Measurements from ENCODE around the gene KCNG4. TPM values are rescaled to one million over a fixed set of nuclear protein-coding genes. Genes with fewer than 3 reads are reported as not detected.

KCNG4 gene
- total and polyA plus RNA-seq, 10 of the 15 experiments (the other 5 are each of a cell fraction or from before 2014, with no cell fraction given) = not detected

DNA sequence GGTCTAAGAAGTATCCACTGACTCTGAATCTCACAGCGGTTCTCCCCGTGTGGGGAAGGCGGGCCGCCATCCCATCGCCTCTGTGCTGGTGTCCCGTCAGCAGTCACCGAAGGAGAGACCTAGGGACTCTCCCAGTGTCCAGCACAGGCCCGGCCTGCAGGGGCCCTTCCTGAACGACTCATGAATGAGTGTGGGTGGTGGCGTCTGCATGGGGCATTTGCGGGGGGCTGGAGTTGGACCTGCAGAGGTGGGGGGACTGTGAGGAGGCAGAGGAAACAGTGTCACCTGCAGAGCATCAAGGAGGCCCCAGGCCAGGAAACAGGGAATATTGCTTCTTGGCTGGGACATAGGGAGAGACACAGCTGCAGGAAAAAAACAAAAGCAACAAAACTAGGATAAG, 10.3 kb downstream of the KCNG4 start (continued):
- TF ChIP-seq, protein P1, sequence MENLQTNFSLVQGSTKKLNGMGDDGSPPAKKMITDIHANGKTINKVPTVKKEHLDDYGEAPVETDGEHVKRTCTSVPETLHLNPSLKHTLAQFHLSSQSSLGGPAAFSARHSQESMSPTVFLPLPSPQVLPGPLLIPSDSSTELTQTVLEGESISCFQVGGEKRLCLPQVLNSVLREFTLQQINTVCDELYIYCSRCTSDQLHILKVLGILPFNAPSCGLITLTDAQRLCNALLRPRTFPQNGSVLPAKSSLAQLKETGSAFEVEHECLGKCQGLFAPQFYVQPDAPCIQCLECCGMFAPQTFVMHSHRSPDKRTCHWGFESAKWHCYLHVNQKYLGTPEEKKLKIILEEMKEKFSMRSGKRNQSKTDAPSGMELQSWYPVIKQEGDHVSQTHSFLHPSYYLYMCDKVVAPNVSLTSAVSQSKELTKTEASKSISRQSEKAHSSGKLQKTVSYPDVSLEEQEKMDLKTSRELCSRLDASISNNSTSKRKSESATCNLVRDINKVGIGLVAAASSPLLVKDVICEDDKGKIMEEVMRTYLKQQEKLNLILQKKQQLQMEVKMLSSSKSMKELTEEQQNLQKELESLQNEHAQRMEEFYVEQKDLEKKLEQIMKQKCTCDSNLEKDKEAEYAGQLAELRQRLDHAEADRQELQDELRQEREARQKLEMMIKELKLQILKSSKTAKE (IDR thresholded peaks at IDR 0.05; ENCODE audit: low read depth, poor library complexity, severe bottlenecking) = no peak
- no peak for TF ChIP-seq POLR2A (IDR thresholded peaks at IDR 0.05; ENCODE audit: low read depth, low read length)
- TF ChIP-seq, protein P2, sequence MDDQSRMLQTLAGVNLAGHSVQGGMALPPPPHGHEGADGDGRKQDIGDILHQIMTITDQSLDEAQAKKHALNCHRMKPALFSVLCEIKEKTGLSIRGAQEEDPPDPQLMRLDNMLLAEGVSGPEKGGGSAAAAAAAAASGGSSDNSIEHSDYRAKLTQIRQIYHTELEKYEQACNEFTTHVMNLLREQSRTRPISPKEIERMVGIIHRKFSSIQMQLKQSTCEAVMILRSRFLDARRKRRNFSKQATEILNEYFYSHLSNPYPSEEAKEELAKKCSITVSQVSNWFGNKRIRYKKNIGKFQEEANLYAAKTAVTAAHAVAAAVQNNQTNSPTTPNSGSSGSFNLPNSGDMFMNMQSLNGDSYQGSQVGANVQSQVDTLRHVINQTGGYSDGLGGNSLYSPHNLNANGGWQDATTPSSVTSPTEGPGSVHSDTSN (IDR thresholded peaks at IDR 0.05; ENCODE audit: insufficient replicate concordance, low read depth, low read length) = no peak

DNA sequence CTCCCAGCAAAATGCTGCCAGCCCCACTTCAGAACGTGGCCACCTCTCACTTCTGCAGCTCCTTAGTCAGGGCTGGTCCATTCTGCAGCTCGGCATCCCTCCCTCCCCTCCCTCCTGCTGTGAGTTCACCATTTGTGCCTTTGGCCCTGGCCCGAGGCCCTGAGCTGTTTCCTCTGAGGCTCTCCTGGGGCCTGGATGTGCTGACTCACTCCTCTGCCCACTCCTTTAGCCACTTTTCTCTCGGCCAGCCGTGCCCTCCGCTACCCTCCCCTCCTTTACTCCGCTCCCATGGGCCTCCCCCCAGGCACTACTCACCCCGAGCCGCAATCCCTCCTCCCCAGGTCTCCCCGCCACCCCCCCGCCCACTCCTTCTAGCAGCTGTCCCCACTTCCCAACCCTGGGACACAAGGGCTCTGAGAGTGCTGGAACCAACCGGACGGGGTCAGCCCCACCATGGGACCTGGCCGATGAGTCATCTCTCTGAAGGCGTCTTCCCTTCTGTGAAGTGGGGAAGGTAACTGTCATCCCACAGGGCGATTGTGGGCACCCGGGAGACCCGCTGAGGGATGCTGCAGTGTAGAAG, 11.5 kb downstream of the KCNG4 start:
- H3K4me2 ChIP-seq (ENCODE audit: control insufficient read depth, insufficient read depth) = no peak overlapping the region
- no peak overlapping the region for H3K4me3 ChIP-seq
- RAD21 ChIA-PET (ENCODE audit: unreplicated experiment) = interaction anchor here (0.8 kb wide), 1 partner anchor 15 kb away, joined by 3 read pairs; no protein-coding TSS in a partner anchor
- H3K9me3 ChIP-seq (replicated peaks; ENCODE audit: control insufficient read depth, insufficient read depth, low read length) = no peaks in the 10 kb centered on the region
- H3K9ac ChIP-seq (ENCODE audit: control insufficient read depth, insufficient read depth, low read length) = no peak overlapping the region
- no peak overlapping the region for H2AFZ ChIP-seq (ENCODE audit: control insufficient read depth, low read depth, low read length)
- no peaks in the 10 kb centered on the region for H3K79me2 ChIP-seq (ENCODE audit: control insufficient read depth, insufficient read depth, low read length)
- CTCF ChIA-PET = no interaction called here
- H3K27ac ChIP-seq (ENCODE audit: control insufficient read depth, insufficient read depth) = no peak overlapping the region
- peaks cover 0 to 5% of the 10 kb centered on the region in 2 experiments; a peak in 2 of 4 replicates for H3K27me3 ChIP-seq (replicated peaks in 1 of 2; ENCODE audit: control insufficient read depth in 2 of 2, insufficient read depth in 2 of 2, low read length in 1 of 2)
- ATAC-seq (no peak), DNase-seq (ENCODE audit: low read depth, low spot score) (no peak), FAIRE-seq (no peak)
- WGBS (ENCODE audit: insufficient coverage, insufficient replicate concordance, low lambda C conversion rate, missing lambda C conversion rate) = 12% methylated on average over 11 of the region's 18 CpGs
- POLR2A ChIA-PET = no interaction called here
- SMC1A ChIA-PET (ENCODE audit: uncharacterized antibody, unreplicated experiment) = no interaction called here
- no TSS peak for BruUV-seq (replicated peaks)
- H3K36me3 ChIP-seq (ENCODE audit: control insufficient read depth in 2 of 2, insufficient read depth in 2 of 2, low read length in 1 of 2) = no peaks in the 10 kb centered on the region
- no peaks in the 10 kb centered on the region for H3K4me1 ChIP-seq (ENCODE audit: control insufficient read depth, insufficient read depth, low read length)
- no peaks in the 10 kb centered on the region for H4K20me1 ChIP-seq (ENCODE audit: control insufficient read depth, insufficient read depth)
- intact Hi-C loops (cut with micrococcal nuclease; ENCODE audit: unreplicated experiment) (no loop called here), in situ Hi-C loops (cut with MboI) (no loop called here)
- TF ChIP-seq, protein P3, sequence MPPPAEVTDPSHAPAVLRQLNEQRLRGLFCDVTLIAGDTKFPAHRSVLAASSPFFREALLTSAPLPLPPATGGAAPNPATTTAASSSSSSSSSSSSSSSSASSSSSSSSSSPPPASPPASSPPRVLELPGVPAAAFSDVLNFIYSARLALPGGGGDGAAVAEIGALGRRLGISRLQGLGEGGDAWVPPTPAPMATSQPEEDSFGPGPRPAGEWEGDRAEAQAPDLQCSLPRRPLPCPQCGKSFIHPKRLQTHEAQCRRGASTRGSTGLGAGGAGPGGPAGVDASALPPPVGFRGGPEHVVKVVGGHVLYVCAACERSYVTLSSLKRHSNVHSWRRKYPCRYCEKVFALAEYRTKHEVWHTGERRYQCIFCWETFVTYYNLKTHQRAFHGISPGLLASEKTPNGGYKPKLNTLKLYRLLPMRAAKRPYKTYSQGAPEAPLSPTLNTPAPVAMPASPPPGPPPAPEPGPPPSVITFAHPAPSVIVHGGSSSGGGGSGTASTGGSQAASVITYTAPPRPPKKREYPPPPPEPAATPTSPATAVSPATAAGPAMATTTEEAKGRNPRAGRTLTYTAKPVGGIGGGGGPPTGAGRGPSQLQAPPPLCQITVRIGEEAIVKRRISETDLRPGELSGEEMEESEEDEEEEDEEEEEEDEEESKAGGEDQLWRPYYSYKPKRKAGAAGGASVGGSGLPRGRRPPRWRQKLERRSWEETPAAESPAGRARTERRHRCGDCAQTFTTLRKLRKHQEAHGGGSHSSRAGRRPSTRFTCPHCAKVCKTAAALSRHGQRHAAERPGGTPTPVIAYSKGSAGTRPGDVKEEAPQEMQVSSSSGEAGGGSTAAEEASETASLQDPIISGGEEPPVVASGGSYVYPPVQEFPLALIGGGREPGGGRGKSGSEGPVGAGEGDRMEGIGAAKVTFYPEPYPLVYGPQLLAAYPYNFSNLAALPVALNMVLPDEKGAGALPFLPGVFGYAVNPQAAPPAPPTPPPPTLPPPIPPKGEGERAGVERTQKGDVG (CRISPR knock-in tag; IDR thresholded peaks at IDR 0.05) = no peak
- TF ChIP-seq, protein P4, sequence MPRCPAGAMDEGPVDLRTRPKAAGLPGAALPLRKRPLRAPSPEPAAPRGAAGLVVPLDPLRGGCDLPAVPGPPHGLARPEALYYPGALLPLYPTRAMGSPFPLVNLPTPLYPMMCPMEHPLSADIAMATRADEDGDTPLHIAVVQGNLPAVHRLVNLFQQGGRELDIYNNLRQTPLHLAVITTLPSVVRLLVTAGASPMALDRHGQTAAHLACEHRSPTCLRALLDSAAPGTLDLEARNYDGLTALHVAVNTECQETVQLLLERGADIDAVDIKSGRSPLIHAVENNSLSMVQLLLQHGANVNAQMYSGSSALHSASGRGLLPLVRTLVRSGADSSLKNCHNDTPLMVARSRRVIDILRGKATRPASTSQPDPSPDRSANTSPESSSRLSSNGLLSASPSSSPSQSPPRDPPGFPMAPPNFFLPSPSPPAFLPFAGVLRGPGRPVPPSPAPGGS (IDR thresholded peaks at IDR 0.05; ENCODE audit: borderline replicate concordance, insufficient read depth, low read depth, low read length, poor library complexity, severe bottlenecking) = no peak
- no peak for TF ChIP-seq KDM1A (IDR thresholded peaks at IDR 0.05; ENCODE audit: borderline replicate concordance)
- TF ChIP-seq JUND (IDR thresholded peaks at IDR 0.05; ENCODE audit: low read depth, low read length) = no peak
- TF ChIP-seq NFYA (IDR thresholded peaks at IDR 0.05; ENCODE audit: borderline replicate concordance, low read depth, low read length) = no peak
- TF ChIP-seq, protein P5, sequence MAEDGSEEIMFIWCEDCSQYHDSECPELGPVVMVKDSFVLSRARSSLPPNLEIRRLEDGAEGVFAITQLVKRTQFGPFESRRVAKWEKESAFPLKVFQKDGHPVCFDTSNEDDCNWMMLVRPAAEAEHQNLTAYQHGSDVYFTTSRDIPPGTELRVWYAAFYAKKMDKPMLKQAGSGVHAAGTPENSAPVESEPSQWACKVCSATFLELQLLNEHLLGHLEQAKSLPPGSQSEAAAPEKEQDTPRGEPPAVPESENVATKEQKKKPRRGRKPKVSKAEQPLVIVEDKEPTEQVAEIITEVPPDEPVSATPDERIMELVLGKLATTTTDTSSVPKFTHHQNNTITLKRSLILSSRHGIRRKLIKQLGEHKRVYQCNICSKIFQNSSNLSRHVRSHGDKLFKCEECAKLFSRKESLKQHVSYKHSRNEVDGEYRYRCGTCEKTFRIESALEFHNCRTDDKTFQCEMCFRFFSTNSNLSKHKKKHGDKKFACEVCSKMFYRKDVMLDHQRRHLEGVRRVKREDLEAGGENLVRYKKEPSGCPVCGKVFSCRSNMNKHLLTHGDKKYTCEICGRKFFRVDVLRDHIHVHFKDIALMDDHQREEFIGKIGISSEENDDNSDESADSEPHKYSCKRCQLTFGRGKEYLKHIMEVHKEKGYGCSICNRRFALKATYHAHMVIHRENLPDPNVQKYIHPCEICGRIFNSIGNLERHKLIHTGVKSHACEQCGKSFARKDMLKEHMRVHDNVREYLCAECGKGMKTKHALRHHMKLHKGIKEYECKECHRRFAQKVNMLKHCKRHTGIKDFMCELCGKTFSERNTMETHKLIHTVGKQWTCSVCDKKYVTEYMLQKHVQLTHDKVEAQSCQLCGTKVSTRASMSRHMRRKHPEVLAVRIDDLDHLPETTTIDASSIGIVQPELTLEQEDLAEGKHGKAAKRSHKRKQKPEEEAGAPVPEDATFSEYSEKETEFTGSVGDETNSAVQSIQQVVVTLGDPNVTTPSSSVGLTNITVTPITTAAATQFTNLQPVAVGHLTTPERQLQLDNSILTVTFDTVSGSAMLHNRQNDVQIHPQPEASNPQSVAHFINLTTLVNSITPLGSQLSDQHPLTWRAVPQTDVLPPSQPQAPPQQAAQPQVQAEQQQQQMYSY (CRISPR knock-in tag; IDR thresholded peaks at IDR 0.05) = no peak

Data from GM12878 (cell line).